HG02981 (cell line): Measurements from ENCODE around the gene TXNL4B.

ENCODE experiments used
- ATAC-seq: cut with Tn5 transposase; IDR thresholded peaks from one replicate; pipeline ENCODE4 v1.9.1; 2021; ENCODE audit warnings: mild to moderate bottlenecking, moderate library complexity; ENCODE audit not compliant: unreplicated experiment

The TXNL4B gene

DNA sequence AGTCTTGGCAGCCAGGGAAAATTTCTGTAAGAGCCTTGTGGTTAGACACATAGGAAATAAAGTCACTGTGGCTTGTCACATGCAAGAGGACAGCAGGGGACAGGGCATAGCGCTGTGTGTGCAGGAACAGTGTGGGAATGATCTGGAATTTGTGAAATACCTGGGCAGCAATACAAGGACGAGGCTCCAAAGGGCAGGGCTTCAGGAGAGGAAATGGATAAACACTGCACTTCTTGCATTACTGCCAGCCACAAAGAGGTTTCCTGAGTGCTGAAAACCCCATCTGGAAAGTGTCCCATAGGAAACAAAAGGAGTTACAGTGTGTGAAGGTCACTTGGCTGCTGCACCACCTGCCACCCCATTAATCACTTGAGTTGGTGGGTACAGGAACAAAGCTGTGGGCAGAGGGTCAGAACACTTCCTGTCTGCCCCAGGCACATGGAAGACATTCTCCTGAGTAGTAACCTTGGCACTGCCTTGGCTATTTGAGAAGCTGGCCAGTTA lies 51.2 kb downstream of the TXNL4B start:
- ATAC-seq = no peak

- ATAC-seq = no peak
Measured at GRCh38 chr16:72036098-72036497, 57.3 kb downstream of the TXNL4B start.
